ENCODE data around the gene LHX5. TPM values are rescaled to one million over a fixed set of nuclear protein-coding genes. Genes with fewer than 3 reads are reported as not detected.

Gene LHX5
- total RNA-seq, 1 experiment from 2014 or later: 0.65 TPM

- Histone ChIP-seq H3F3A (ENCODE audit: insufficient read depth, low read depth) (no peaks in the 10 kb centered on the region), H2AFZ (no peak overlapping the region), H3K79me2 (ENCODE audit: low read depth) (no peaks in the 10 kb centered on the region), H3K4me1 (replicated peaks; ENCODE audit: insufficient read depth) (no peaks in the 10 kb centered on the region), H3K4me3 (no peak overlapping the region), H3K27me3 (ENCODE audit: insufficient read depth, low read depth) (peaks cover 90% of the 10 kb centered on the region), H4K20me1 (ENCODE audit: insufficient read depth) (no peaks in the 10 kb centered on the region), H3K27ac (no peak overlapping the region), H3K36me3 (ENCODE audit: low read depth) (no peaks in the 10 kb centered on the region), H3K4me2 (no peak overlapping the region), H3K9me3 (ENCODE audit: insufficient read depth, low read depth) (no peaks in the 10 kb centered on the region), H3K9me2 (ENCODE audit: insufficient read depth) (no peaks in the 10 kb centered on the region)
- TF ChIP-seq EZH2 (IDR thresholded peaks at IDR 0.05; ENCODE audit: low read depth) (no peak), CTCF (conservative IDR thresholded peaks at IDR 0.05) (no peak)
- BruUV-seq (replicated peaks): no TSS peak
- ChIA-PET POLR2A (ENCODE audit: unreplicated experiment) (no interaction called here), CTCF (no interaction called here)
- intact Hi-C loops (cut with micrococcal nuclease; ENCODE audit: unreplicated experiment): no loop called here
- DNase-seq: no peak
Measured at GRCh38 chr12:113472191-113473121, 785 bp upstream of the LHX5 start.

- Histone ChIP-seq H3K79me2 (ENCODE audit: low read depth) (no peaks in the 10 kb centered on the region), H4K20me1 (ENCODE audit: insufficient read depth) (no peaks in the 10 kb centered on the region), H3K9me3 (ENCODE audit: insufficient read depth, low read depth) (no peaks in the 10 kb centered on the region), H3K4me1 (replicated peaks; ENCODE audit: insufficient read depth) (no peaks in the 10 kb centered on the region), H3F3A (ENCODE audit: insufficient read depth, low read depth) (no peaks in the 10 kb centered on the region), H3K4me3 (no peak overlapping the region), H2AFZ (no peak overlapping the region), H3K4me2 (no peak overlapping the region), H3K27me3 (ENCODE audit: insufficient read depth, low read depth) (peaks cover 96% of the 10 kb centered on the region), H3K27ac (no peak overlapping the region), H3K36me3 (ENCODE audit: low read depth) (no peaks in the 10 kb centered on the region), H3K9me2 (ENCODE audit: insufficient read depth) (no peaks in the 10 kb centered on the region)
- CTCF ChIA-PET: no interaction called here
- no TSS peak for BruUV-seq (replicated peaks)
- POLR2A ChIA-PET (ENCODE audit: unreplicated experiment): no interaction called here
- no peak for TF ChIP-seq EZH2 (IDR thresholded peaks at IDR 0.05; ENCODE audit: low read depth)
- TF ChIP-seq CTCF (conservative IDR thresholded peaks at IDR 0.05): no peak
- no peak for DNase-seq
- intact Hi-C loops (cut with micrococcal nuclease; ENCODE audit: unreplicated experiment): no loop called here
Measured at GRCh38 chr12:113470871-113471618, 626 bp downstream of the LHX5 start.

- peaks cover 90% of the 10 kb centered on the region for H3K27me3 ChIP-seq (ENCODE audit: insufficient read depth, low read depth)
- ChIA-PET CTCF (no interaction called here), POLR2A (ENCODE audit: unreplicated experiment) (no interaction called here)
- H3K4me3 ChIP-seq: no peak overlapping the region
- no peaks in the 10 kb centered on the region for H3K9me2 ChIP-seq (ENCODE audit: insufficient read depth)
- no TSS peak for BruUV-seq (replicated peaks)
- no peak overlapping the region for H2AFZ ChIP-seq
- no peaks in the 10 kb centered on the region for H3K36me3 ChIP-seq (ENCODE audit: low read depth)
- H3K27ac ChIP-seq: no peak overlapping the region
- H3K79me2 ChIP-seq (ENCODE audit: low read depth): no peaks in the 10 kb centered on the region
- no peaks in the 10 kb centered on the region for H3K9me3 ChIP-seq (ENCODE audit: insufficient read depth, low read depth)
- DNase-seq: no peak
- H3F3A ChIP-seq (ENCODE audit: insufficient read depth, low read depth): no peaks in the 10 kb centered on the region
- TF ChIP-seq CTCF (conservative IDR thresholded peaks at IDR 0.05) (no peak), EZH2 (IDR thresholded peaks at IDR 0.05; ENCODE audit: low read depth) (no peak)
- intact Hi-C loops (cut with micrococcal nuclease; ENCODE audit: unreplicated experiment): loop anchor here (10.0 kb wide), 1 partner anchor 115 kb away; no protein-coding TSS in a partner anchor
- H4K20me1 ChIP-seq (ENCODE audit: insufficient read depth): no peaks in the 10 kb centered on the region
- no peaks in the 10 kb centered on the region for H3K4me1 ChIP-seq (replicated peaks; ENCODE audit: insufficient read depth)
- H3K4me2 ChIP-seq: no peak overlapping the region
Measured at GRCh38 chr12:113469949-113470743, 1.5 kb downstream of the LHX5 start.

Data from PC-9 (cell line).